Aorta (tissue), 5 donors: Measurements from ENCODE around the gene INHBB. TPM values are rescaled to one million over a fixed set of nuclear protein-coding genes. Genes with fewer than 3 reads are reported as not detected.

Experiments
- ATAC-seq: fragments of 200-7000 bp; cut with Tn5 transposase; one replicate; pipeline ENCODE4 v1.9.1; 2022; ENCODE audit warnings: moderate library complexity; ENCODE audit not compliant: low FRiP score
- DNase-seq, 2 donors: peaks; one replicate each; pipeline ENCODE4 v3.0.0-alpha.2; 2020
- H3K27ac ChIP-seq, 2 donors: one replicate each; pipeline ENCODE4 v1.5.1; 2013; ENCODE audit warnings: low read length in 2 of 2, mild to moderate bottlenecking in 2 of 2, moderate library complexity in 2 of 2, control low read depth in 1 of 2, inconsistent platforms in 1 of 2, low read depth in 1 of 2
- H3K27me3 ChIP-seq, 2 donors: one replicate each; pipeline ENCODE4 v1.6.1; 2013; ENCODE audit warnings: control low read depth in 1 of 2, low read length in 1 of 2, mild to moderate bottlenecking in 1 of 2, moderate library complexity in 1 of 2; ENCODE audit not compliant: insufficient read depth in 2 of 2, control insufficient read depth in 1 of 2
- H3K36me3 ChIP-seq, 2 donors: one replicate each; pipeline ENCODE4 v1.6.1; 2013; ENCODE audit warnings: control low read depth in 1 of 2, low read length in 1 of 2, mild to moderate bottlenecking in 1 of 2; ENCODE audit not compliant: insufficient read depth in 2 of 2, control insufficient read depth in 1 of 2
- H3K4me1 ChIP-seq, 2 donors: one replicate each; pipeline ENCODE4 v1.6.1; 2013; ENCODE audit warnings: low read length in 2 of 2, control low read depth in 1 of 2, mild to moderate bottlenecking in 1 of 2, moderate library complexity in 1 of 2; ENCODE audit not compliant: insufficient read depth in 2 of 2, control insufficient read depth in 1 of 2
- H3K4me3 ChIP-seq, 2 donors: one replicate each; pipeline ENCODE4 v1.5.1; 2013; ENCODE audit warnings: low read length in 2 of 2, control low read depth in 1 of 2, mild to moderate bottlenecking in 1 of 2
- H3K9me3 ChIP-seq: one replicate; pipeline ENCODE4 v1.6.1; 2013; ENCODE audit warnings: mild to moderate bottlenecking, low read length; ENCODE audit not compliant: control insufficient read depth
- WGBS, 2 donors: extraction: QIAGEN DNeasy Blood & Tissue Kit; methylation state at CpG; one replicate each; pipeline ENCODE4 v1.1.7; 2013; 5-methylcytosine and 5-hydroxymethylcytosine counted together
- intact Hi-C, 2 donors: fragments of 100-400 bp; cut with DNase I; formaldehyde crosslinking; loops; one replicate each; pipeline versions ENCODE4 v1.14.2 to v1.15.0; 2022
- polyA plus RNA-seq, 2 donors: library from polyadenylated mRNA; stranded (reverse); fragments of 200-250 nt; gene quantifications; one replicate each; pipeline ENCODE4 v1.2.3, GENCODE V29; 2013
- total RNA-seq, 2 donors: library from RNA; stranded (reverse); fragmentation: NEBNext Ultra II Directional; extraction: Animal tissue kit (Norgen Biotek cat#: 25700); gene quantifications; one replicate each; pipeline ENCODE4 v1.2.1, GENCODE V29; 2021
- donor health status: healthy with polysubstance abuse.
- donor health status: Bipolar disorder and iron deficiency.
- donor health status: DM: no; HTN: no; CAD: no.
- donor health status: DM: no; HTN: no; CAD: no.
- donor health status: DM: yes; HTN: yes; CAD: no.

The INHBB gene
- total and polyA plus RNA-seq, 4 donors = 0.43 to 21.9 (median 9.9) TPM

GRCh38 chr2:120348134-120348736 lies 2.3 kb downstream of the INHBB start:
- H3K27ac ChIP-seq = no peak overlapping the region
- ATAC-seq = no peak
- DNase-seq = no peak
- intact Hi-C loops = loop anchor here (5.0 to 10.0 kb wide), 5 partner anchors 97 to 737 kb away; no protein-coding TSS in a partner anchor
- H3K4me1 ChIP-seq = no peaks in the 10 kb centered on the region
- H3K4me3 ChIP-seq = no peak overlapping the region
- no peaks in the 10 kb centered on the region for H3K36me3 ChIP-seq
- WGBS, 2 donors = 46 to 49% methylated on average over 7 of the region's 7 CpGs
- no peaks in the 10 kb centered on the region for H3K27me3 ChIP-seq
- H3K9me3 ChIP-seq = no peaks in the 10 kb centered on the region

- ATAC-seq = no peak
Measured at GRCh38 chr2:120348737-120349439, 3.0 kb downstream of the INHBB start.

GRCh38 chr2:120349440-120349921 lies 3.5 kb downstream of the INHBB start:
- no peak overlapping the region for H3K4me3 ChIP-seq
- intact Hi-C loops = loop anchor here (5.0 to 10.0 kb wide), 5 partner anchors 95 to 735 kb away; no protein-coding TSS in a partner anchor
- H3K36me3 ChIP-seq = no peaks in the 10 kb centered on the region
- H3K4me1 ChIP-seq = no peaks in the 10 kb centered on the region
- DNase-seq (no peak), ATAC-seq (no peak)
- 65 to 70% methylated on average over 31 of the region's 31 CpGs for WGBS, 2 donors
- H3K9me3 ChIP-seq = no peaks in the 10 kb centered on the region
- no peaks in the 10 kb centered on the region for H3K27me3 ChIP-seq
- H3K27ac ChIP-seq = no peak overlapping the region

More at GRCh38 chr2:120348737-120349439, 3.0 kb downstream of the INHBB start:
- Histone ChIP-seq H3K27ac (no peak overlapping the region), H3K9me3 (no peaks in the 10 kb centered on the region), H3K4me1 (no peaks in the 10 kb centered on the region), H3K27me3 (no peaks in the 10 kb centered on the region), H3K36me3 (no peaks in the 10 kb centered on the region), H3K4me3 (no peak overlapping the region)
- WGBS, 2 donors = 40 to 52% methylated on average over 27 of the region's 27 CpGs
- DNase-seq = no peak
- intact Hi-C loops = loop anchor here (5.0 to 10.0 kb wide), 5 partner anchors 96 to 736 kb away; no protein-coding TSS in a partner anchor

GRCh38 chr2:120350080-120350479 lies 4.1 kb downstream of the INHBB start:
- Histone ChIP-seq H3K4me3 (no peak overlapping the region), H3K4me1 (no peaks in the 10 kb centered on the region), H3K9me3 (no peaks in the 10 kb centered on the region), H3K27ac (no peak overlapping the region), H3K36me3 (no peaks in the 10 kb centered on the region), H3K27me3 (no peaks in the 10 kb centered on the region)
- DNase-seq (no peak), ATAC-seq (no peak)
- intact Hi-C loops = no loop called here
- WGBS, 2 donors = 54 to 79% methylated on average over 17 of the region's 17 CpGs

GRCh38 chr2:120350801-120351320 lies 4.9 kb downstream of the INHBB start:
- Histone ChIP-seq H3K9me3 (no peaks in the 10 kb centered on the region), H3K36me3 (no peaks in the 10 kb centered on the region), H3K4me3 (no peak overlapping the region), H3K27me3 (no peaks in the 10 kb centered on the region), H3K27ac (no peak overlapping the region), H3K4me1 (no peaks in the 10 kb centered on the region)
- no peak for ATAC-seq
- DNase-seq = no peak
- 94 to 95% methylated on average over 23 of the region's 23 CpGs for WGBS, 2 donors
- intact Hi-C loops = no loop called here

- Histone ChIP-seq H3K4me3 (no peak overlapping the region), H3K27ac (no peak overlapping the region), H3K36me3 (no peaks in the 10 kb centered on the region), H3K9me3 (no peaks in the 10 kb centered on the region), H3K4me1 (no peaks in the 10 kb centered on the region), H3K27me3 (no peaks in the 10 kb centered on the region)
- intact Hi-C loops = no loop called here
- DNase-seq (no peak), ATAC-seq (no peak)
- 90 to 92% methylated on average over 14 to 15 of the region's 15 CpGs for WGBS, 2 donors
Measured at GRCh38 chr2:120352696-120353590, 7.0 kb downstream of the INHBB start.

- 98 to 100% methylated on average over 5 of the region's 5 CpGs for WGBS, 2 donors
- H3K27ac ChIP-seq = no peak overlapping the region
- H3K4me1 ChIP-seq = no peaks in the 10 kb centered on the region
- intact Hi-C loops = no loop called here
- ATAC-seq = no peak
- H3K4me3 ChIP-seq = no peak overlapping the region
- no peaks in the 10 kb centered on the region for H3K36me3 ChIP-seq
- H3K27me3 ChIP-seq = no peaks in the 10 kb centered on the region
- DNase-seq = no peak
- no peaks in the 10 kb centered on the region for H3K9me3 ChIP-seq
Measured at GRCh38 chr2:120353591-120353898, 7.6 kb downstream of the INHBB start.

GRCh38 chr2:120353931-120354330 lies 8.0 kb downstream of the INHBB start:
- no peaks in the 10 kb centered on the region for H3K4me1 ChIP-seq
- WGBS, 2 donors = 97 to 99% methylated on average over 10 of the region's 10 CpGs
- intact Hi-C loops = no loop called here
- DNase-seq (no peak), ATAC-seq (no peak)
- H3K27ac ChIP-seq = no peak overlapping the region
- H3K27me3 ChIP-seq = no peaks in the 10 kb centered on the region
- no peaks in the 10 kb centered on the region for H3K9me3 ChIP-seq
- H3K4me3 ChIP-seq = no peak overlapping the region
- H3K36me3 ChIP-seq = no peaks in the 10 kb centered on the region
